Activated B cell treated with CpG ODN at 0.5 μM for 24 hours (primary cell): Measurements from ENCODE around the gene GCNA. TPM values are rescaled to one million over a fixed set of nuclear protein-coding genes. Genes with fewer than 3 reads are reported as not detected.
"Not testable (repeated sequence)": the region's sequence is repeated elsewhere in the genome, so short reads cannot be mapped to it uniquely, and the experiment has no call there.

Experiments
- ATAC-seq: fragments of 200-7000 bp; cut with Tn5 transposase; one replicate; pipeline ENCODE4 v1.10.0; 2021; ENCODE audit warnings: low read depth, mild to moderate bottlenecking, moderate library complexity
- CTCF ChIA-PET: fragments of 350-600 bp; sonication (Branson Sonifier 250); formaldehyde crosslinking; loops from one replicate; lab custom pipeline; 2021; ENCODE audit warnings: antibody characterized with exemption; lab: Charles Lee
- POLR2A ChIA-PET: fragments of 350-600 bp; sonication (Branson Sonifier 250); formaldehyde crosslinking; loops from one replicate; lab custom pipeline; 2021; ENCODE audit warnings: antibody characterized with exemption; lab: Charles Lee
- DNase-seq: peaks from one replicate; pipeline ENCODE4 v3.0.0; 2022
- H3K27ac Mint-ChIP-seq: one replicate; pipeline ENCODE4 v1.8.0; 2020; ENCODE audit warnings: mixed read lengths
- H3K27me3 Mint-ChIP-seq: one replicate; pipeline ENCODE4 v1.8.0; 2021; ENCODE audit warnings: mixed read lengths
- H3K36me3 Mint-ChIP-seq: one replicate; pipeline ENCODE4 v1.8.0; 2021; ENCODE audit warnings: low read depth, mixed read lengths
- H3K4me1 Mint-ChIP-seq: one replicate; pipeline ENCODE4 v1.8.0; 2021; ENCODE audit warnings: mixed read lengths
- H3K4me3 Mint-ChIP-seq: one replicate; pipeline ENCODE4 v1.8.0; 2020; ENCODE audit warnings: mild to moderate bottlenecking, mixed read lengths
- H3K9me3 Mint-ChIP-seq: one replicate; pipeline ENCODE4 v1.8.0; 2020; ENCODE audit warnings: mixed read lengths
- CTCF ChIP-seq: fragments of 200-600 bp; IDR thresholded peaks from one replicate; pipeline ENCODE4 v1.8.0; 2022; ENCODE audit warnings: antibody characterized with exemption, mild to moderate bottlenecking
- intact Hi-C: fragments of 100-400 bp; cut with micrococcal nuclease; formaldehyde crosslinking; loops from one replicate; pipeline ENCODE4 v1.15.1; 2024
- total RNA-seq: library from RNA; stranded (reverse); gene quantifications from 2 replicates; pipeline ENCODE4 v1.2.3, GENCODE V29; 2022

Gene GCNA
- total RNA-seq, 1 donor from 2014 or later: 4.1 TPM

GRCh38 chrX:71659959-71660358 lies 81.7 kb downstream of the GCNA start:
- POLR2A ChIA-PET: no interaction called here
- peaks cover 10% of the 10 kb centered on the region for H3K4me1 Mint-ChIP-seq
- H3K9me3 Mint-ChIP-seq: no peaks in the 10 kb centered on the region
- no peak overlapping the region for H3K4me3 Mint-ChIP-seq
- TF ChIP-seq CTCF: no peak
- intact Hi-C loops: no loop called here
- DNase-seq (no peak), ATAC-seq (no peak)
- no peak overlapping the region for H3K27ac Mint-ChIP-seq
- H3K27me3 Mint-ChIP-seq: no peaks in the 10 kb centered on the region
- CTCF ChIA-PET: no interaction called here
- no peaks in the 10 kb centered on the region for H3K36me3 Mint-ChIP-seq

- ATAC-seq (no peak), DNase-seq (no peak)
- peaks cover 10% of the 10 kb centered on the region for H3K4me1 Mint-ChIP-seq
- H3K27me3 Mint-ChIP-seq: no peaks in the 10 kb centered on the region
- H3K4me3 Mint-ChIP-seq: no peak overlapping the region
- ChIA-PET POLR2A (no interaction called here), CTCF (no interaction called here)
- TF ChIP-seq CTCF: no peak
- intact Hi-C loops: no loop called here
- H3K36me3 Mint-ChIP-seq: no peaks in the 10 kb centered on the region
- H3K27ac Mint-ChIP-seq: no peak overlapping the region
- no peaks in the 10 kb centered on the region for H3K9me3 Mint-ChIP-seq
Measured at GRCh38 chrX:71660562-71661416, 82.6 kb downstream of the GCNA start.

- DNase-seq (no peak), ATAC-seq (no peak)
- intact Hi-C loops: no loop called here
- Mint-ChIP-seq H3K4me1 (peaks cover 10% of the 10 kb centered on the region), H3K9me3 (no peaks in the 10 kb centered on the region), H3K36me3 (no peaks in the 10 kb centered on the region), H3K27me3 (no peaks in the 10 kb centered on the region), H3K4me3 (no peak overlapping the region), H3K27ac (no peak overlapping the region)
- POLR2A ChIA-PET: no interaction called here
- CTCF ChIA-PET: no interaction called here
- TF ChIP-seq CTCF: no peak
Measured at GRCh38 chrX:71661919-71662318, 83.7 kb downstream of the GCNA start.

GRCh38 chrX:71662654-71663053 lies 84.4 kb downstream of the GCNA start:
- H3K4me3 Mint-ChIP-seq, intact Hi-C loops, H3K27ac Mint-ChIP-seq, CTCF ChIA-PET, H3K27me3 Mint-ChIP-seq, H3K4me1 Mint-ChIP-seq, POLR2A ChIA-PET, H3K36me3 Mint-ChIP-seq, DNase-seq, H3K9me3 Mint-ChIP-seq, ATAC-seq: not testable (repeated sequence)

Other genes with a start within 250 kb of the GCNA start
- 64.0 and 70.0 TPM in 2 replicates for gene TAF1, start 212.1 kb upstream of the GCNA start, total RNA-seq
- 223 and 272 TPM in 2 replicates for gene OGT, start 45.3 kb upstream of the GCNA start, total RNA-seq
- 5.4 and 6.4 TPM in 2 replicates for gene CXCR3, start 40.1 kb downstream of the GCNA start, total RNA-seq
- not detected in 2 replicates for gene CXorf49, start 139.8 kb downstream of the GCNA start, total RNA-seq
- gene CXorf49B, start 184.9 kb downstream of the GCNA start, total RNA-seq: not detected in 2 replicates